ENCODE measurements around the gene ANGPTL4. TPM values are rescaled to one million over a fixed set of nuclear protein-coding genes. Genes with fewer than 3 reads are reported as not detected.
"Not testable (repeated sequence)": the region's sequence is repeated elsewhere in the genome, so short reads cannot be mapped to it uniquely, and the experiment has no call there.

Gene ANGPTL4, protein sequence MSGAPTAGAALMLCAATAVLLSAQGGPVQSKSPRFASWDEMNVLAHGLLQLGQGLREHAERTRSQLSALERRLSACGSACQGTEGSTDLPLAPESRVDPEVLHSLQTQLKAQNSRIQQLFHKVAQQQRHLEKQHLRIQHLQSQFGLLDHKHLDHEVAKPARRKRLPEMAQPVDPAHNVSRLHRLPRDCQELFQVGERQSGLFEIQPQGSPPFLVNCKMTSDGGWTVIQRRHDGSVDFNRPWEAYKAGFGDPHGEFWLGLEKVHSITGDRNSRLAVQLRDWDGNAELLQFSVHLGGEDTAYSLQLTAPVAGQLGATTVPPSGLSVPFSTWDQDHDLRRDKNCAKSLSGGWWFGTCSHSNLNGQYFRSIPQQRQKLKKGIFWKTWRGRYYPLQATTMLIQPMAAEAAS
- polyA plus RNA-seq (2013, experiment 1 of 2) = 10.0 TPM
- 7.6 TPM for polyA plus RNA-seq (2013, experiment 2 of 2)

DNA sequence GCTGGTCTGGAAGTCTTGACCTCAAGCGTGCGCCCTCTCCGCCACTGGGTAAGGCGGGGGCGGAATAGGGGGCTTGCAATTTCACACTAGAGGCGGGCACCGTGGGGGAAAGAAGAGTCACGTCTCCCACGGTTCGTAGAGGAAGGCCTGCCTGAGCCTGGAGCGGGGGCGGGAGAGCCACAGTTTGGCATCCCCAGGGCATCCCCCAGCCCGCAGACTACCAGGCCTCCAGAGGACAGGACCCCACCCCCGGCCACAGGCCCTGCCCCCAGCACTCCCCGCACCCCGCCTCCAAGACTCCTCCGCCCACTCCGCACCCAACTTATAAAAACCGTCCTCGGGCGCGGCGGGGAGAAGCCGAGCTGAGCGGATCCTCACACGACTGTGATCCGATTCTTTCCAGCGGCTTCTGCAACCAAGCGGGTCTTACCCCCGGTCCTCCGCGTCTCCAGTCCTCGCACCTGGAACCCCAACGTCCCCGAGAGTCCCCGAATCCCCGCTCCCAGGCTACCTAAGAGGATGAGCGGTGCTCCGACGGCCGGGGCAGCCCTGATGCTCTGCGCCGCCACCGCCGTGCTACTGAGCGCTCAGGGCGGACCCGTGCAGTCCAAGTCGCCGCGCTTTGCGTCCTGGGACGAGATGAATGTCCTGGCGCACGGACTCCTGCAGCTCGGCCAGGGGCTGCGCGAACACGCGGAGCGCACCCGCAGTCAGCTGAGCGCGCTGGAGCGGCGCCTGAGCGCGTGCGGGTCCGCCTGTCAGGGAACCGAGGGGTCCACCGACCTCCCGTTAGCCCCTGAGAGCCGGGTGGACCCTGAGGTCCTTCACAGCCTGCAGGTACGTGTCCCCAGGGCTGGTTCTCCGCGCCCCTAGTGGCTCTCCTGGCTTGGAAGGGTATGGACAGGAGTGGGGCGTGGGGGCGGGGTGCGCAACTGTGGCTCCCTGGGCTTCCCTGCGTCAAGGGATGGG, at the start of gene ANGPTL4:
Gene ANGPTL4 (plus strand): TSS at position 353 of the 969 bp plus-strand sequence. CDS start 167 bp downstream, at position 520.
- peaks cover 6% of the 10 kb centered on the region for H3K36me3 ChIP-seq (ENCODE audit: control insufficient read depth, insufficient read depth, low read length)
- H3K9me3 ChIP-seq (ENCODE audit: control insufficient read depth, low read length) = no peaks in the 10 kb centered on the region
- H3K4me3 ChIP-seq (ENCODE audit: extremely low read depth, insufficient read depth, low read length, poor library complexity, severe bottlenecking) = peak within 1 kb of the TSS; percentile 46
- WGBS, 2 experiments (ENCODE audit: insufficient coverage in 2 of 2) = 1 to 2% methylated on average over 60 to 67 of the region's 81 CpGs
- peak within 1 kb of the TSS; percentile 49 for H3K27ac ChIP-seq (ENCODE audit: low read depth, low read length, severe bottlenecking)
- H3K4me1 ChIP-seq (ENCODE audit: control insufficient read depth, insufficient read depth, low read length, poor library complexity, severe bottlenecking) = peaks cover 25% of the 10 kb centered on the region

DNA sequence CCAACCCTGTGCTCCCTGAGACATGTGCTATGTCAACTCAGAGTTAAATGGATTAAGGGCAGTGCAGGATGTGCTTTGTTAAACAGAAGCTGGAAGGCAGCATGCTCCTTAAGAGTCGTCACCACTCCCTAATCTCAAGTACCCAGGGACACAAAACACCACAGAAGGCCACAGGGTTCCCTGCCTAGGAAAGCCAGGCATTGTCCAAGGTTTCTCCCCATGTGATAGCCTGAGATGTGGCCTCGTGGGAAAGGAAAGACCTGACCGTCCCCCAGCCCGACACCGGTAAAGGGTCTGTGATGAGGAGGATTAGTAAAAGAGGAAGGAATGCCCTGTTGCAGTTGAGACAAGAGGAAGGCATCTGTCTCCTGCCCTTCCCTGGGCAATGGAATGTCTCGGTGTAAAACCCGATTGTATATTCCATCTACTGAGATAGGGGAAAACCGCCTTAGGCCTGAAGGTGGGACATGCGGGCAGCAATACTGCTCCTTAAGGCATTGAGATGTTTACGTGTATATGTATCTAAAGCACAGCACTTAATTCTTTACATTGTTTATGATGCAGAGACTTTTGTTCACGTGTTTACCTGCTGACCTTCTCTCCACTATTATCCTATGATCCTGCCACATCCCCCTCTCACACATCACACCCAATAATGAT, 48.8 kb upstream of the ANGPTL4 start:
- H3K9me3 ChIP-seq (ENCODE audit: control insufficient read depth, low read length); H3K27ac ChIP-seq (ENCODE audit: low read depth, low read length, severe bottlenecking); H3K4me3 ChIP-seq (ENCODE audit: extremely low read depth, insufficient read depth, low read length, poor library complexity, severe bottlenecking): not testable (repeated sequence)
- WGBS, 2 experiments (ENCODE audit: insufficient coverage in 2 of 2) = 90 to 96% methylated on average over 8 of the region's 11 CpGs
- Histone ChIP-seq H3K4me1 (ENCODE audit: control insufficient read depth, insufficient read depth, low read length, poor library complexity, severe bottlenecking) (peaks cover 13% of the 10 kb centered on the region), H3K36me3 (ENCODE audit: control insufficient read depth, insufficient read depth, low read length) (peaks cover 65% of the 10 kb centered on the region)

DNA sequence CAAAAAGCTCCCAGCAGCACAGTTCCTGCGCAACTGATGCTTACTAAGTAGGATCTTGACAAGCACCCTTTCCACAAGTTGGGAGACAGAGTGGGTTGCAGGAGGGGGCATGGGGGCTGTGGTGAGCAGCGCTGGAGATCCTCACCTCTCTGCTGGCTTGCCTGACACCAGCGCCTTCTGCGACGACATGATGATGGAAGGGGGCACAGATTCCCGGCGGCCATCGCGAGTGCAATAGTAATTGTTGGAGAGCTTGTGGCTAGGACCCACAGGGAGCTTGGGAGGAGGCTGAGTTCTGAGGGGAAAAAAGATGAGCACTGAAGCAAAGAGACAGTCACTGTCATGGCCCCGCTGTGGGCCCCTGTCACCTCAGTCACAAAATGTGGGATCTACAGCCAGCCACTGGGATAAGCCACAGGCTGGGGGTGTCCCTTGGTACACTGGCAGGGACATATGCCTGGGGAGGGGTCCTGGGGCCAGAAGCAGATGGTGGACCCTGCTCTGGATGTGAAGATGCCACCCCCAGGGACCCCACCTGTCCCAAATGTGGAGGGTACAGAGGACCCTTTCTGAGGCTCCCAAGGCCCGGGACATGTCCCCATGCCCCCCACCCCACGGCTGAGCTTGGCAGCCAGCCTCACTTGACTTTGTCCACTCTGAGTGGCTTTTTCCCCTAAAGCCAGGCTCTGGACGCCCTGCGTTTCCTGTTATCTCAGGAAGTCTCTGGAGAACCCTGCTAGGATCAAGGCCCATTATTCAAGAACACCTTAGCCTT, 47.4 kb upstream of the ANGPTL4 start:
- H3K4me3 ChIP-seq (ENCODE audit: extremely low read depth, insufficient read depth, low read length, poor library complexity, severe bottlenecking) = no peak overlapping the region
- peaks cover 51% of the 10 kb centered on the region for H3K36me3 ChIP-seq (ENCODE audit: control insufficient read depth, insufficient read depth, low read length)
- peaks cover 16% of the 10 kb centered on the region for H3K4me1 ChIP-seq (ENCODE audit: control insufficient read depth, insufficient read depth, low read length, poor library complexity, severe bottlenecking)
- H3K9me3 ChIP-seq (ENCODE audit: control insufficient read depth, low read length) = no peaks in the 10 kb centered on the region
- H3K27ac ChIP-seq (ENCODE audit: low read depth, low read length, severe bottlenecking) = no peak overlapping the region
- whole genome bisulfite sequencing, 2 experiments (ENCODE audit: insufficient coverage in 2 of 2) = 86 to 87% methylated on average over 13 to 14 of the region's 14 CpGs

DNA sequence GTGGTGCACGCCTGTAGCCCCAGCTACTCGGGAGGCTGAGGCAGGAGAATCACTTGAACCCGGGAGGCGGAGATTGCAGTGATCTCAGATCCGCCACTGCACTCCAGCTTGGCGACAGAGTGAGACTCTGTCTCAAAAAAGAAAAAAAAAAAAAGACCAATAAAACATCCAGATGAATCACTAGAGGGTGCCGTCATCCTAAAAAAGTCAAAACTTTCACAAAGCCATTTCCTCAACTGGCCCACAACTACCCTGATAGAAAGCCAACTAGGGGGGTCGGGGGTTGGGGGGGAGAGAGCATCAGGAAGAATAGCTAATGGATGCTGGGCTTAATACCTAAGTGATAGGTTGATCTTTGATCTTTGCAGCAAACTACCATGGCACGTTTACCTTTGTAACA, 45.1 kb upstream of the ANGPTL4 start:
- not testable (repeated sequence) for H3K27ac ChIP-seq (ENCODE audit: low read depth, low read length, severe bottlenecking); H3K4me3 ChIP-seq (ENCODE audit: extremely low read depth, insufficient read depth, low read length, poor library complexity, severe bottlenecking); H3K9me3 ChIP-seq (ENCODE audit: control insufficient read depth, low read length)
- H3K4me1 ChIP-seq (ENCODE audit: control insufficient read depth, insufficient read depth, low read length, poor library complexity, severe bottlenecking) = peaks cover 16% of the 10 kb centered on the region
- peaks cover 51% of the 10 kb centered on the region for H3K36me3 ChIP-seq (ENCODE audit: control insufficient read depth, insufficient read depth, low read length)
- 92 to 100% methylated on average over 1 to 7 of the region's 9 CpGs for WGBS, 2 experiments (ENCODE audit: insufficient coverage in 2 of 2)

DNA sequence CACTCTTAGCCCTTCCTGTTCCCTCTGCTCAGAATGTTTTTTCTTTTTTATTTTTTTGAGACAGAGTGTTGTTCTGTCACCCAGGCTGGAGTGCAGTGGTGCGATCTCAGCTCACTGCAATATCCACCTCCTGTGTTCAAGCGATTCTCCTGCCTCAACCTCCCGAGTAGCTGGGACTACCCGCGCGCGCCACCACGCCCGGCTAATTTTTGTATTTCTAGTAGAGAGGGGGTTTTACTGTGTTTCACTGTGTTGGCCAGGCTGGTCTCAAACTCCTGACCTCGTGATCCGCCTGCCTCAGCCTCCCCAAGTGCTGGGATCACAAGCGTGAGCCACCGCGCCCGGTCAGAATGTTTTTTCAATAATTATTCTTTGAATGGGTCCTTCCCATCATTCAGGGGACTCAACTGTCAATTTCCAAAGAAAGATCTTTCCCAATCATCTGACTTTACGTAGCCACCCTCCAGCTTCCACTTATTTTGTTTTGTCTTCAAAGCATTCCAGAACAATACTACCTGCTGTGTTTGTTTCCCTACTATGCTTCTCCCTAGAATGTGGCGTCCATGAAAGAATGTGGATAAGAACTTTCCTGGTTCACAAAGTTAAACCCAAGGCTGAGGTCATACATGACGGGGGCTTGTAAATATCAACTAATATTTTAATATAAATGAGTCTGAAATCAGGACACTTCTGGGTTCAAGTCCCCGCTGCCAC, 44.0 kb upstream of the ANGPTL4 start:
- Histone ChIP-seq H3K4me1 (ENCODE audit: control insufficient read depth, insufficient read depth, low read length, poor library complexity, severe bottlenecking) (peaks cover 16% of the 10 kb centered on the region), H3K36me3 (ENCODE audit: control insufficient read depth, insufficient read depth, low read length) (peaks cover 54% of the 10 kb centered on the region), H3K27ac (ENCODE audit: low read depth, low read length, severe bottlenecking) (peak overlapping the region; percentile 87), H3K4me3 (ENCODE audit: extremely low read depth, insufficient read depth, low read length, poor library complexity, severe bottlenecking) (peak overlapping the region; percentile 96), H3K9me3 (ENCODE audit: control insufficient read depth, low read length) (no peaks in the 10 kb centered on the region)
- 76% methylated on average over 7 to 9 of the region's 19 CpGs for WGBS, 2 experiments (ENCODE audit: insufficient coverage in 2 of 2)

DNA sequence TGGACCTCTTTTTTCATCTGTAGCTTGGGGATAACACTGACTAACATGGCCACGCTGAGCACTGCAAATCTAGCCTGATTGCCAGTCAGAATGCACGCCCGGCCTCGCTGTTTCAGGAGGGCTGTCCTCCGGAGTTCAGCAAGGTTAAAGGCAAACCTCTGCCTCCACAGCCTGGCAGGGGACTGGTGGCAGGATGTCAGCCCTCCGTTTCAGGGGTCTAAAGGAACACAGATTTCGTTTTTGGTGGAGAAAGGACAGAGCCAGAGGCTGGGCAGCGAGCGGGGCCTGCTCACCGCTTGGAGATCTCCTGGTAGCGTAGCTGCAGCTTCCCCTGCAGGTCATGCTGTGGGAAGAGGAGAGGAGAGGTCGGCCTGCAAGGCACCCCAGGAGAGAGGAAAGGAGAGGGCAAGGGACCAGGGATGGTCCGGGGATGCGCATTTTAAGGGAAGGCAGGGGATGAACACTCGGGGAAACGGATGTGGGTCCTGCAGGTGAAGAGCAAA, 43.3 kb upstream of the ANGPTL4 start:
- Histone ChIP-seq H3K36me3 (ENCODE audit: control insufficient read depth, insufficient read depth, low read length) (peaks cover 50% of the 10 kb centered on the region), H3K27ac (ENCODE audit: low read depth, low read length, severe bottlenecking) (peak overlapping the region; percentile 87), H3K9me3 (ENCODE audit: control insufficient read depth, low read length) (no peaks in the 10 kb centered on the region), H3K4me1 (ENCODE audit: control insufficient read depth, insufficient read depth, low read length, poor library complexity, severe bottlenecking) (peaks cover 16% of the 10 kb centered on the region), H3K4me3 (ENCODE audit: extremely low read depth, insufficient read depth, low read length, poor library complexity, severe bottlenecking) (peak overlapping the region; percentile 96)
- WGBS, 2 experiments (ENCODE audit: insufficient coverage in 2 of 2) = 2% methylated on average over 16 of the region's 16 CpGs

DNA sequence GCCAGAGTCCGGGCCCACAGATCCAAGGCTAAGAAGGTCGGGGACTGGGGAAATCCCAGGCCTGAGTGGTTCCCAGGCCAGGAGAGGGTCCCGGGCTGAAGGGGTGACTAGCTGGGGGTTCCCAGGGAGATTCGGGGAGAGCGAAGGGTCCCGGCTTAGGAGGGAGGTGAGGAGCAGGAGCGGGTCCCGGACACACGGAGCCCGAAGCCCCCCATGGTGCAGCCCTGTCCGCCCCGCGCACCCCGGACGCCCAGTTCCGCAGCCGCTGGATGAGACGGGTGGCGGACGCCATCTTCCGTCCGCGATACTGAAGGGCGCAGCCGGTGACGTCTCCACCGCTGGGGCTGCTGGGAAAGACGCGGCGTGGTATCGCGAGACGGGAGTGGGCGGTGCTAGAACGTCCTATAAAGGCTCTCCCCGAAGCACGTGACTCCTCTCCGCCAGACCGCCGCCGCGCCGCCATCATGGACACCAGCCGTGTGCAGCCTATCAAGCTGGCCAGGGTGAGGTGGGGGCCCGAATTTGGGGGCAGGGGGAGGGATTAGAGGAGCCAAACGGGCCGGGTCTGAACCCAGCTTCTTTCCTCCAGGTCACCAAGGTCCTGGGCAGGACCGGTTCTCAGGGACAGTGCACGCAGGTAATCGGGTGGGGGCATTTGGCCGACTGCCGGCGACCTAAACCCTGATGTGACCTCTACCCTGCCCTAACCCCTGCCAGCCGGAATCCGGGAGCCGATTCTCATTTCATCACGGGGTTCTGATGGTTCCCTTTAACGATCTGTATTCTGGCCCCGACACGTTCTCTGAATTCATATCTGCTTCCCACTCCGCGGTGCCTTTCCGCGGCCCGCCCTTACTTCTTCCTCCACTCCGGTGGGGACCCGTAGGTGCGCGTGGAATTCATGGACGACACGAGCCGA, 42.6 kb upstream of the ANGPTL4 start, which contains the start of the genes NDUFA7 and RPS28:
Gene NDUFA7 (minus strand): TSS at position 309 of the 919 bp plus-strand sequence. CDS start 17 bp downstream, at position 292.
Gene RPS28 (plus strand): TSS at position 430 of the 919 bp plus-strand sequence. CDS start 35 bp downstream, at position 465.
- H3K36me3 ChIP-seq (ENCODE audit: control insufficient read depth, insufficient read depth, low read length) = peaks cover 46% of the 10 kb centered on the region
- H3K9me3 ChIP-seq (ENCODE audit: control insufficient read depth, low read length) = no peaks in the 10 kb centered on the region
- peak within 1 kb of the TSS; percentile 96 for H3K4me3 ChIP-seq (ENCODE audit: extremely low read depth, insufficient read depth, low read length, poor library complexity, severe bottlenecking)
- H3K4me1 ChIP-seq (ENCODE audit: control insufficient read depth, insufficient read depth, low read length, poor library complexity, severe bottlenecking) = peaks cover 16% of the 10 kb centered on the region
- WGBS, 2 experiments (ENCODE audit: insufficient coverage in 2 of 2) = 0 to 1% methylated on average over 68 to 71 of the region's 72 CpGs
- H3K27ac ChIP-seq (ENCODE audit: low read depth, low read length, severe bottlenecking) = peak within 1 kb of the TSS; percentile 87

DNA sequence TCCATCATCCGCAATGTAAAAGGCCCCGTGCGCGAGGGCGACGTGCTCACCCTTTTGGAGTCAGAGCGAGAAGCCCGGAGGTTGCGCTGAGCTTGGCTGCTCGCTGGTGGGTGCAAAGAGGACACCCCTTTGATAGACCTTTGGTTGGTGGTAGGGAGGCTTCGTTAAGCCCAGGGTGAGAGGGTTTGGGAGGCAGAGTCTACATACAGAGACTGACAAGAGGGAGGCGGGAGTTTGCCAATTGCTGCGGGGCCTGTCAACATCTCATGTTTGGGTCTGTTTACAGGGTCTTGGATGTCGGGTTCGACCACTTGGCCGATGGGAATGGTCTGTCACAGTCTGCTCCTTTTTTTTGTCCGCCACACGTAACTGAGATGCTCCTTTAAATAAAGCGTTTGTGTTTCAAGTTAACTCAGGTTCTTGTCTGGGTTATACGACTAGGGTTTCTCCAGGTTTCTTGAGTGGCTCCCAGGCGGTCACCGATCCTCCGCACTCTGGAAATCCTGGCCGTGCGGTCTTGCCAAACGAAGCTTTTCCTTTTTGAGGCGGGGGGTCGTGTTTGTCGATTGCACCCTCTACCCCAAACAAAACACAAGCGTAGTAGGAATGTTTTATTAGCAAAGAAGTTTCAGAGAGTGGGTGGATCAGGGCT, 41.8 kb upstream of the ANGPTL4 start:
- H3K36me3 ChIP-seq (ENCODE audit: control insufficient read depth, insufficient read depth, low read length) = peaks cover 43% of the 10 kb centered on the region
- no peaks in the 10 kb centered on the region for H3K9me3 ChIP-seq (ENCODE audit: control insufficient read depth, low read length)
- peak overlapping the region; percentile 59 for H3K27ac ChIP-seq (ENCODE audit: low read depth, low read length, severe bottlenecking)
- peaks cover 9% of the 10 kb centered on the region for H3K4me1 ChIP-seq (ENCODE audit: control insufficient read depth, insufficient read depth, low read length, poor library complexity, severe bottlenecking)
- peak overlapping the region; percentile 96 for H3K4me3 ChIP-seq (ENCODE audit: extremely low read depth, insufficient read depth, low read length, poor library complexity, severe bottlenecking)
- 8 to 19% methylated on average over 12 to 24 of the region's 30 CpGs for WGBS, 2 experiments (ENCODE audit: insufficient coverage in 2 of 2)
